ENCODE results near the gene PRXL2B. TPM values are rescaled to one million over a fixed set of nuclear protein-coding genes. Genes with fewer than 3 reads are reported as not detected.
"Not testable (repeated sequence)": the region's sequence is repeated elsewhere in the genome, so short reads cannot be mapped to it uniquely, and the experiment has no call there.

The PRXL2B gene
- total RNA-seq, 1 donor from 2014 or later: 47.3 TPM

DNA sequence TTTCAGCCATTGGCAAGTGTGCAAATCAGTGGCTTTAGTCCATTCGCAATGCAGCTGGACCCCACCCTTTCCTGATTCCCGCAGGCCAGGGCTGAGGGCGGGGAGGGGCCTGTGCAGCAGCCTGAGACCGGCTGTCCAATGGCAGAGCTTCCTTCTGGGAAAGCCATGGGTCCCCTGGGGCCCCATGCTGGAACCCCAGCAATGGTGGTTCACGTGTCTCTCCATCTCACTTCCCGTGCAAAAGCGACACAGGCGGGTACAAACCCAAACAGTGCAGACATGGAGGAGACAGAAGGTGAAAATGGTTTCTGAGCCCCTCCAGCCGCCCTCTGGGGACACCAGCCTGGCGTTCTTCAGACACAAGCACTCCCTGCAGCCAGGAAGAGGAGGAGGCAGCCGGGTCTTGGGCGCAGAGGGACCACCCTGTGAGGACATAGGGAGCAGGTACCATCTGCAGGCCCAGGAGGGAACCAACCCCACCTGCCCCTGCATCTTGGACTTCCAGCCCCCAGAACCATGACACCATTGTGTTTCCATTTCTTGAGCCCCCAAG lies 36.2 kb upstream of the PRXL2B start:
- not testable (repeated sequence) for DNase-seq (ENCODE audit: extremely low read depth, low read depth, low spot score)

DNA sequence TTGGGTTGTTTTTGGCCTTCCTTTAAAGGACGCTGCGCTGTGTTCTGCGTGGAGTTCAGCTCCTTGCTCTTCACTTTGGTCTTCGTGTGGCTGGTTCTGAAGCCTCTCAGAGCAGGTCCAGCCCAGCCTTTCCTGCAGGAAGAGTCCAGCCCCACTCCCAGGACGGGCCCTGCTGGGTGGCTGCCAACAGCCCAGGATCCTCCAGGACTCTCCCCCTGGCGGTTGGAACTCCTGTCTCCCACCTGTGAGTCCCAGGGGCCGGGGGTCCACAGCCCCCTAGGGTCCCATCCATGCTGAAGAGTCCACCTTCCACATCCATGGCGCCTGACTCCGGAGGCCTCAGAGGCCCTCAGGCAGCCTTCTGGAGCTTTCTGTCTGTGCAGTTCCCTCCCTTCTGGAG lies 35.0 kb upstream of the PRXL2B start:
- not testable (repeated sequence) for DNase-seq (ENCODE audit: extremely low read depth, low read depth, low spot score)

DNA sequence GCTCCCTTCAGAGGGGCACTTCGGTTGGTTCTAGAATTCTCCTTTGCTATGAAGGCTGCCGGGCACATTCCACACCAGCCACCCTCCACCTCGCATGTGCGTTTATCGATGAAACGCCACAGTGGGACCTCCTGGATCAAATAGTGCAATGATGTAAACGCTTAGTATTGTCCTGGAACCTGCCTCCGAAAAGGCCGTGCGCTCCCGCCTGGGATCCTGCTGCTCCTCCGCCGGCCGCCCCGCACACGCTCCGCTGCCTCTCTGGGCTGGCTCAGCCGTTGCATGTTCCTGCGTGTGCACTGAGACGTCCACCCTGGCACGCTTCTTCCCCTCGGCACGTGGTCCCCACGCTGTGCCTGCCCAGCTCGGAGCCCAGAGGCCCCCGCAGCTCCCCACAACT lies 34.4 kb upstream of the PRXL2B start:
- DNase-seq (ENCODE audit: extremely low read depth, low read depth, low spot score): no peak

DNA sequence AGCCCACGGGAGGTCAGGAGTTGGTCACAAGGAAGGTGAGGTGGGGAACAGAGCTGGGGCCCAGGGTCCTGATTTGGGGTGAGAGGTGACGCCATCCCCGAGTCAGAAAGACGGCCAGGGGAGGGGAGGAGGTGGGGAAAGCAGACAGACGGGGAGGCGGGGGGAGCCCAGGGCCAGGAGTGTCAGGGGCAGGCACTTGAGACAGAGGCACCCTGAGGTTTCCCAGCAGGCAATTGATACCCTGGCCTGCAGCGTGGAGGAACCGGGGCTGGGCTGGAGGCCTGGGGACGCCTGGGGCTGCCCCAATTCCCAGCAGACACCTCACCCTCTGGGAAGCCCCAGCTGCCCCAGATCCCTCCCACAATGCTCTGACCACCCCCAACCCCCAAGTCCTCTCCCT lies 33.5 kb upstream of the PRXL2B start:
- not testable (repeated sequence) for DNase-seq (ENCODE audit: extremely low read depth, low read depth, low spot score)

DNA sequence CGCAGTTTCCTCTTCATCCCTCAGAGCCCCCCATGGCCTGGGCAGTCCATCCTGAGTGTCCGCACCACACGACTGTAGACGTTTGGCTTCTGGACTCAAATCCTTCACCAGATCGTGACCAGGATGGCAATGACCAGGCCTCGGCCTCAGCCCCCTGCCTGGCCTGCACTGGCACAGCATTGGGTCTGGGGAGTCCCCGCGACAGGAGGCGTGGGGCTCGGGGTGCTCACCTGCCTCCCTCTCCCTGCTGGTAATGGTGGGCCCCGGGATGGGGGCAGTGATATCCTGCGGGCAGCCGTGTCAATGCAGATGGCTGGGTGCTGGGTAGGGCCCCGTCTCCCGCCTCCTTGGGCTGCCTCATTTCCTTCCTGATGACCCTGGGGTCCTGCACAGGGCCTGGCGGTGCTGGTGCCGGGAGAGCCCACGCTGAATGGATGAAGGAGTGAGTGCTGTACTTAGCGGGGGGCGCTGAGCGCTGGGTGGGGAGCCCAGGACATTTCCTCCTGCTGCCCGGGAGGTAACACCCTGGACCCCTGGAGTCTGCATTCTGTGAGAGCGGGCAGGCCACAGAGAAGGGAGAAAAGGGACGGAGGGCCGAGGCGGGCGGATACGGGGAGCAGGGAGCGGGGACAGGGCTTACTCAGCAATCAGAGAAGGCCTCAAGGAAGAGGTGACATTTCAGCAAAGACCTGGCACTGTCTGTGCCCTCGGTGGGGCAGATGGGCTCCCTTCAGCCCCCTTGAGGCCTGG lies 32.5 kb upstream of the PRXL2B start:
- no peak for DNase-seq (ENCODE audit: extremely low read depth, low read depth, low spot score)

DNA sequence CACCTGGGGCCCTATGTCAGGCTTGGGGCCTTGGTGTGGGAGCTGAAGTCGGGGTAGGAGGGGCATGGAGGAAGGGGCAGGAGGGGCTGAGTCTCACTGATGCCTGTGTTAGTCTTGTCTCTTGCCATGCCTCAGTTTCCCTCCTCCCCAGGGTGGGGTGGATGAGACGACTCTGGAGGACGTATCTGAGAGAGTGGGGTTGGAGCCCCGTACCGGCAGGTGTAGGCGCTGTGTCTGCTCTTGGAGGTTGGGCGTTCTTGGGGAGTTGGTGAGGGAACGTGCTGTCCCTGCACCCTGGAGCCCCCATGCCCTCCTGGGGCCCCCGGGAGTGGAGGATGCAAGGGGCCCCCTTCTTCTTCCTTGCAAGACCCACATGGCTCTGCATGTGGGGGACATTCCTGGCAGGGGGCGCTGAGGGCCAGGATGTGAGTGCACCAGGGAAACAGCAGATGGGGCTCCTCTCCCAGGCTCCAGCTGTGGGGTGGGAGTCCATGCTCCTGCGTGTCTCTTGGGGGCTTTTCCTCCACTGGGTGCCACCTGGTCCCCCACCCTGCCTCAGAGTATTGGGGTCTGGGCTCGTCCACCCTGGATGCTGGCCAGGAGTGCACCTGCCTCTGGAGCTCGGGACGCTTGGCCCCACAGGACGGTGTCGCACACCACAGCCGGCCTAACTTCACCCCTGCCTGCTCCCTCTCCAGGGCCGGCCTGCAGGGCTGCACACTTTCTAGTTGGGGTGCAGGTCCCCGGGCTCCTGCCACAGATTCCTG lies 31.8 kb upstream of the PRXL2B start:
- no peak for DNase-seq (ENCODE audit: extremely low read depth, low read depth, low spot score)

DNA sequence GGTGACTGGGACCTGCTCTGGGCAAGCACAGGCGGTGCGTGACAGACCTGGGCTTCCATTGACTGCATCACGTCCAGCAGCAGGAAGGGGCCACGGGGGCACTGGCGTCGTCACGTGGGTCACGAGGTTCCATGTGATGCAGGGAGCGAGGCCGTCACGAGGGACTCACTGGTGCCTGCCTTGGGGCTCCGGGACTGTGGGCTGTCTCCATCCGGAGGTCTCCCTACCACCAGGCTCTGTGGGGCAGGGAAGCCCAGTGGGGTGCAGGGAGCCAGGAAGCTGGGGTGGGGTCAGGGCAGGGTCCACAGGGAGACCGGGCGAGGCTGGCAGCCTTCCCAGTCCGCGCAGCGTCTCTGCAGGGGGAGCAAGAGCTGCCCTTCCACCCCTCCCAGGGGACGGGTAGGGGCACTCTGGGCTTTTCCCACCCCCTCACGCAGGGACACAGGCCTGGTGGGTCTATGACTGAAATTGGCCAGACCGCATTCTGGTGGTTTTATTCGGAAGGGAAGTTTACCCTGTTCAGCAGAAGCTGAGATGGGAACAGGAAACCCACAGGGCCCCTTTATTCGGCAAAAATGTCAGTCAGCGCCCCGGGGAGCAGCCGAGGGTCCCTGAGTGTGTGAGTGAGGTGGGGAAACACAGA lies 30.8 kb upstream of the PRXL2B start:
- DNase-seq (ENCODE audit: extremely low read depth, low read depth, low spot score): no peak

DNA sequence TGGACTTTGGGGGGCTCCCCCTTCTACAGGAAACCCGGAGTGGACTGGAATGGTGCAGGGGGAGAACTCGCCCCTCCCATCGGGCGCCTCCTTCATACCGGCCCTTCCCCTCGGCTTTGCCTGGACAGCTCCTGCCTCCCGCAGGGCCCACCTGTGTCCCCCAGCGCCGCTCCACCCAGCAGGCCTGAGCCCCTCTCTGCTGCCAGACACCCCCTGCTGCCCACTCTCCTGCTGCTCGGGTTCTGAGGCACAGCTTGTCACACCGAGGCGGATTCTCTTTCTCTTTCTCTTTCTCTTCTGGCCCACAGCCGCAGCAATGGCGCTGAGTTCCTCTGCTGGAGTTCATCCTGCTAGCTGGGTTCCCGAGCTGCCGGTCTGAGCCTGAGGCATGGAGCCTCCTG lies 30.3 kb upstream of the PRXL2B start, which contains the start of gene TNFRSF14:
Gene TNFRSF14 (plus strand): TSS at position 95 of the 401 bp plus-strand sequence. CDS start 294 bp downstream, at position 389.
- DNase-seq (ENCODE audit: extremely low read depth, low read depth, low spot score): no peak

DNA sequence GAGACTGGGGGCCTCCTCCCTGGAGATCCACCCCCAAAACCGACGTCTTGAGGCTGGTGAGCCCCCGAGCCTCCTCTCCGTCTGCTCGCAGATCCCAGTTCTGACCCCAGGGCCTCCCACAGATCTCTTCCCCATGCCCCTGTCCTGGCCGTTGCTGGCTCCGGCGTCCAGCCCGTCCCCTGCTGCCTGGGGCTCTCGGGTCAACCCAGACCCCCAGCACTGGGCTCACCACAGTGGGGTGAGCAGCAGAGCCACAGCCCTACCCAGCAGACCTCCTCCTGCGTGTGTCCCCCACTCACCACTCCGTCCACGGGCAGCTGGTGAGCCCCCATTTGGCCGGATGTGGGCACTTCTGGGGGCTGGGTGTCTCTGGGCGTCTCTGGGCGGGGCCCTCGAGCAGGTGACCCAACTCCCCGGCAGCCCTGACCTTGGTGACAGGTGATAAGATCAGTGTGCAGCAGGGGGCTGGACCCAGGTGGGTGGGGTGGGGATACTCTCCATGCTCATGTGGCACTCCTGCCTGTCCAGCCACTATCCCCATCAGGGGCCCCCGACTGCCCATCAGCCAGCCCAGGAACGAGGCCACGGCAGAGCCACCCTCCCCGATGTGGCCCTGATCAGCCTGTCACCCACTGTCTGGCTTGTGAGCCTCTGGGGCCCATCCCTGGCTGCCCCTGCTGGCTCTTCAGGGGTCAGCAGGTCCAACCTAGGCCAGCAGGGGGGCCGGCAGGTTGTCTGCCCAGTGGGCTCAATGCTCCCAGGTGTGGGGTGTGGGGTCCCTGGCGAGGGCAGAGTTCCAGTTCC lies 29.7 kb upstream of the PRXL2B start:
- no peak for DNase-seq (ENCODE audit: extremely low read depth, low read depth, low spot score)

DNA sequence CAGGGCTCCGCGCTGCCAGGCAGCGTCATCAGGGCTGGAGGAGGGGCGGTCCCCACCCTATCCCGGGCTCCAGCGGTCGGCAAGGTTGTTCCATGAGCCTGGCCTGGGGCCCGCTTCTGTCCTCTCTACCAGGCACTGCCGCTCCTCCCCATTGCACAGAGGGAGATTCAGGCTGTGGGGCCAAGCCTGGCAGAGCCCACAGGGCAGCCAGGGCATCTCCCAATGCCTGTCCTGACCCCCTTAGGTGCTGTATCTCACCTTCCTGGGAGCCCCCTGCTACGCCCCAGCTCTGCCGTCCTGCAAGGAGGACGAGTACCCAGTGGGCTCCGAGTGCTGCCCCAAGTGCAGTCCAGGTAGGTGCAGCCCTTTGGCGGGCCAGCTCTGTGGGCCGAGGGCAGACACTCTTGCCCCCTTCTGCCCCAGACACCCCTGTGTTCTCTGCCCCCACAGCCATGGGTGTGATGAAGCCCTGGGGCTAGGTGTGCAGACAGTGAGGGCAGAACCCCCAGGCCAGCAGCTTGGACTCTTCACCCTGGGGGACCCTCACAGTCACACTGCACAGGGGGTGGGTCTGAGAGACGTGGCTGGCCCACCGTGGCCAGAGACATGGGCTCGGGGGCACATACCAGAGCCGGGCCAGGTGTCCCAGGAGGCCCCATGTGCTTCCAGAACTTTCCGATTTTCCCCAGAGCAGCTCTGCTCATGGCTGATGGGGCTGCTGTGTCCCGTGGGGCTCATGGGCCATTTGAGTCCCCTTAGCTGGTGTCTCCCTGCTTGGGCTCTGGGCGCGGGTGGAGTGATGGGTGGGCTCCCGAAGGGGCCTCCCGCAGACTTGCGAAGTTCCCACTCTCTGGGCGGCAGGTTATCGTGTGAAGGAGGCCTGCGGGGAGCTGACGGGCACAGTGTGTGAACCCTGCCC lies 28.8 kb upstream of the PRXL2B start:
- DNase-seq (ENCODE audit: extremely low read depth, low read depth, low spot score): no peak

DNA sequence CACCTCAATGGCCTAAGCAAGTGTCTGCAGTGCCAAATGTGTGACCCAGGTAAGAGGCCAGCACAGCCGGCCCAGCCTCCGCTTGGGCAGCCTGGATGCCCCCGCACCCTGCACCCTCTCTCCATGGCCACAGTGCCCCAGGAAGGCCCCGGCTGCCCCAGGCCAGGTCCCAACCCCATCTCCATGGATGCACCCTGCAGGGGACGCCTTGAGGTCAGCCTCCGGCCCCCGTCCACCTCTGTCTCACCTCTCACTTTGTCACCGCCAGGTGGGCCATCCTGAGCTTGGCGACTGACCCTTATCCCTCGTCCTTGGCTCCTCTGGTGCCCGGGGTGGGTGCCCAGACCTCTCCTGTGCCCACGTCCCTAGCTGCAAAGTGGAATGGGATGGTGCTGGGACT lies 28.2 kb upstream of the PRXL2B start:
- no peak for DNase-seq (ENCODE audit: extremely low read depth, low read depth, low spot score)

DNA sequence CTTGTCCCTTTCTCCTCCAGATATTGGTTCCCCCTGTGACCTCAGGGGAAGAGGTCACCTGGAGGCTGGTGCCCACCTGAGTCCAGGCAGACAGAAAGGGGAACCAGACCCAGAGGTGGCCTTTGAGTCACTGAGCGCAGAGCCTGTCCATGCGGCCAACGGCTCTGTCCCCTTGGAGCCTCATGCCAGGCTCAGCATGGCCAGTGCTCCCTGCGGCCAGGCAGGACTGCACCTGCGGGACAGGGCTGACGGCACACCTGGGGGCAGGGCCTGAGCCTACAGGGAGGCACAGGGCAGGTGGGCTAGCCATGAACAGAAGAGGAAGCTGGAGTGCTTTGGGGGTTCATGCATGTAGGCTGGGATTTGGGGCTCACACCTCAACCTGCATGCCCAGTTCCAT lies 27.7 kb upstream of the PRXL2B start:
- DNase-seq (ENCODE audit: extremely low read depth, low read depth, low spot score): no peak

DNA sequence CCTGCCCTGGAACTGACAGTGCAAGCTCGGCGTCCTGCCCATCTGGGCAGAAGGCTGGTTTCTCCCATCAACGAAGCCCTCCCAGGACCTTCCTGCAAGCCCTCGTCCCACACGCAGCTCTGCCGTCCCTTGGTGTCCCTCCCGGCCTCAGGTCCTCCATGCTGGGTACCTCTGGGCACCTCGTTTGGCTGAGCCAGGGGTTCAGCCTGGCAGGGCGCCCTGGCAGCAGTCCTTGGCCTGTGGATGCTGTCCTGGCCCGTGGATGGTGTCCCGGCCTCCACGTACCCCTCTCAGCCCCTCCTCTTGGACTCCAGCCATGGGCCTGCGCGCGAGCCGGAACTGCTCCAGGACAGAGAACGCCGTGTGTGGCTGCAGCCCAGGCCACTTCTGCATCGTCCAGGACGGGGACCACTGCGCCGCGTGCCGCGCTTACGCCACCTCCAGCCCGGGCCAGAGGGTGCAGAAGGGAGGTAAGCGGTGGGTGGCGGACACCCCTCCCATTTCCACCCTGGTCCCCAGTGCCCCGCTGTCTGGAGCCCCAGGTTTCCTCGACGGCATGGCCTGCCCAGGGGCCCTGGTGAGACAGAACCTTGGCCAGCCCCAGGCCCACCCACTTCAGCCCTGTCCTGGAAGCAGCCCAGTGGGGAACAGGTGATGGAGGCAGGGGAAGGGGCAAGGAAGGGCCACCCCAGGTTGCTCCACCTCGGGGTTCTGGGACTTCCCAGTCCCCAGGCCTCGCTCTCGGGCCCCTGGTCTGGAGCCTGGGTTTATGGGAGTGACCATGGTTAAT lies 26.9 kb upstream of the PRXL2B start:
- no peak for DNase-seq (ENCODE audit: extremely low read depth, low read depth, low spot score)

DNA sequence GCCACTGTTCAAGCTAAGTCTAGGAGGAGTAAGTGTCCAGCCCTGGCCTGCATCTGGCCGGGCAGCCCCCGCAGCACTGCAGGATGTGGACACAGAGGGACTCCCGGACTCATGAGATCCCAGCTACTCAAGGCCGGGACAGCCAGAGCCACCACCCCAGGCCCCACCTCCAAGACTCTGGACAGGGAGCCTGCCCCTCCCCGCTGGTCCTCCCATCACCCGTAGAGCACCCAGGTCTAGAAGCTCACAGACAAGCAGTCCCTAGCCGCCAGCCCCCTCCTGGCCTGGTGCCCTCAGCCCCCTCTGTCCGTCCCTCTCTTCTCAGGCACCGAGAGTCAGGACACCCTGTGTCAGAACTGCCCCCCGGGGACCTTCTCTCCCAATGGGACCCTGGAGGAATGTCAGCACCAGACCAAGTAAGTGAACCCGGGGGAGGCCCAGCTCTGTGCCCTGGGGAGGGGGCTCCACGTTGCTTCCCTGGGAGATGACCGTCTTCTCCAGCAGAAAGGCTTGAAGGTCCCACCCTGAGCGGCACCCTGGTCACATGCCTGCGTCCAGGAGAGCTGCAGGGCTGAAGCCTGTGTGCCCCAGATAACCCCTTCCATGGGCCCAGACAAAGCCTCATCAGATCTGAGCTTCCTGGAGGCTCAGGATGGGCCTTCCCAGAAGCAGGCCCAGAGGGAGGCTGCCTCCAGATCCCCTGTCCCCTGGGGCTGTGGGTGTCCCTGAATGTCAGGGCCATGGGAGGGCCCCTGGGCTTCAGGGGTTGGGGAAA lies 26.1 kb upstream of the PRXL2B start:
- no peak for DNase-seq (ENCODE audit: extremely low read depth, low read depth, low spot score)

DNA sequence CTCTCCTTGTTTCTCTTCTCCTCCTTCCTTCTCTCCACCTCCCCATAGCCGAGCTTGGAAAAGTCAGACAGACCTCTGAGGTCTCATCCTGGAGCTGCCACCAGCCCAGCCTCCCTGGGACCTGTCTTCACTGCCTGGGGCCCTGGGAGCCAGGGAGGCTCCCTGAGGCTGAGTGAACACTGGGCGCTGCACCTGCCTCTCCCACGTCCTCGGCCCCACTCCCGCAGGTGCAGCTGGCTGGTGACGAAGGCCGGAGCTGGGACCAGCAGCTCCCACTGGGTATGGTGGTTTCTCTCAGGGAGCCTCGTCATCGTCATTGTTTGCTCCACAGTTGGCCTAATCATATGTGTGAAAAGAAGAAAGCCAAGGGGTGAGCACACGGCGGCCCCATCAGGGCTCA lies 25.1 kb upstream of the PRXL2B start:
- no peak for DNase-seq (ENCODE audit: extremely low read depth, low read depth, low spot score)

DNA sequence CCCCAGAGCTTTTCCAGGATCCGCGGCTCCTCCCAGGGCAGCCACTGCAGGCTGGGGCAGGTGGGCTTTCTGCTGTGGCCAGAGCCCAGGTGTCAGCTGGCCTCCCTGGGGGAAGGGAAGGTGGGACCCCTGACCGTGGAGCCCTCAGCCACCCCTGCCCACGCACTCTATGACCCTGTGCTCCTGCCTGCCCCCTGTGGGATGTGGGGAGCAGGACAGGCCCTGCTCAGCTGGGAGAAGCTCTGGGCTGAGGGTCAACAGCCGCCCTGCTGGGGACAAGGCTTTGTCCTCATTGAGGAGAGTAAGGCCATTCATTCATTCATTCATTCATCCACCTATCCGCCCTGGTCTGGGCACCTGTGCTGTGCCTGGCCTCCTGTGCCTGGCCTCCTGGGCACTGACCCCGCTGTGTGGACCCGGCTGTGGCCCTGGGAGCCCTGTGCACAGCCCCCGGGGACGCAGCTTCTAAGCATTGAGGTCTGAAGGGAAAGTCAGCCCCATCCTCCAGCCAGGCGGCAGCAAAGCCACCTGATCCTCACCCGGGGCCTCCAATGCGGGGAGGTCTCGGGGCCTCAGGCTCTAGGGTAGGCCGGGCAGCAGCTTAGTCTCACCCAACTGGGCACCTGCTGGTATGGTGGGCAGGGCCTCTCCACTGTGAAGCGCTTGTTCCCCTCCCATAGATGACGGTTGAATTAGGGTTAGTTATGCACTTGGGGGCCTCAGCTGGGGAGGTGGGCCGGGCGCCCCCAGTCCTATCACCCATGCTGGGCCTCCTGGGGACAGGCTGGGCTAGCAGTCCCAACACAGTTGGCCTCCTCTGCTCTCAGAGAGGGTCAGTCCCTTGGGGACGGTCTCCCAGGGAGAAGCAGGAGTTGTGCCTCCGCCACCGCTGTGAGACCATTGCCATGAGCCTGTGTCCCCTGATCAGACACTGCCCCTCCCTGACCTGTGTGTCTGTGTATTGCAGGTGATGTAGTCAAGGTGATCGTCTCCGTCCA lies 24.4 kb upstream of the PRXL2B start:
- no peak for DNase-seq (ENCODE audit: extremely low read depth, low read depth, low spot score)

DNA sequence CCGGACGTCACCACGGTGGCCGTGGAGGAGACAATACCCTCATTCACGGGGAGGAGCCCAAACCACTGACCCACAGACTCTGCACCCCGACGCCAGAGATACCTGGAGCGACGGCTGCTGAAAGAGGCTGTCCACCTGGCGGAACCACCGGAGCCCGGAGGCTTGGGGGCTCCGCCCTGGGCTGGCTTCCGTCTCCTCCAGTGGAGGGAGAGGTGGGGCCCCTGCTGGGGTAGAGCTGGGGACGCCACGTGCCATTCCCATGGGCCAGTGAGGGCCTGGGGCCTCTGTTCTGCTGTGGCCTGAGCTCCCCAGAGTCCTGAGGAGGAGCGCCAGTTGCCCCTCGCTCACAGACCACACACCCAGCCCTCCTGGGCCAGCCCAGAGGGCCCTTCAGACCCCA lies 23.4 kb upstream of the PRXL2B start:
- DNase-seq (ENCODE audit: extremely low read depth, low read depth, low spot score): no peak

All from glomerular endothelial cell (primary cell).